A549 (cell line): ENCODE results near the gene FTH1. TPM values are rescaled to one million over a fixed set of nuclear protein-coding genes. Genes with fewer than 3 reads are reported as not detected.

Experiments used
- ATAC-seq, 2 experiments: fragments of 200-7000 bp in 1 of 2; fragments of >200 bp in 1 of 2; cut with Nextera tagmentation in 1 of 2; cut with Tn5 transposase in 1 of 2; 3 replicates each; pipeline versions ENCODE4 v1.8.0 to v1.9.1; 2018 to 2020; ENCODE audit warnings: mild to moderate bottlenecking in 1 of 2, moderate library complexity in 1 of 2
- CTCF ChIA-PET: fragments of 300-600 bp; sonication (Branson Sonifier 250); formaldehyde crosslinking; extraction: SDS; loops from one replicate; lab custom pipeline; 2021; ENCODE audit warnings: antibody characterized with exemption, inconsistent platforms; lab: Yijun Ruan, JAX
- POLR2A ChIA-PET: fragments of 350-600 bp; formaldehyde crosslinking; extraction: SDS; loops from one replicate; lab custom pipeline; 2021; ENCODE audit warnings: antibody characterized with exemption, inconsistent platforms; lab: Yijun Ruan, JAX
- DNase-seq, 2 experiments: peaks; one replicate each; pipeline versions ENCODE4 v3.0.0 to v3.0.0-alpha.2; 2011 to 2016; ENCODE audit warnings: low read depth in 1 of 2, low spot score in 1 of 2
- FAIRE-seq: peaks from 2 replicates; lab custom pipeline; 2011; peaks lifted over from hg19 to GRCh38; lab: Jason Lieb, UNC
- H3K27ac ChIP-seq, 2 experiments: fragments of >200 bp; sonication (Bioruptor Twin); formaldehyde crosslinking; 3 replicates each; pipeline ENCODE4 v1.5.1; 2016 to 2017
- H3K4me1 ChIP-seq: fragments of >200 bp; sonication (Bioruptor Twin); formaldehyde crosslinking; 3 replicates; pipeline ENCODE4 v1.6.1; 2016
- H3K4me2 ChIP-seq: fragments of >200 bp; sonication (Bioruptor Twin); formaldehyde crosslinking; 3 replicates; pipeline ENCODE4 v1.6.1; 2016
- H3K4me3 ChIP-seq: fragments of >200 bp; sonication (Bioruptor Twin); formaldehyde crosslinking; 3 replicates; pipeline ENCODE4 v1.5.1; 2016
- H3K9me3 ChIP-seq: fragments of >200 bp; sonication (Bioruptor Twin); formaldehyde crosslinking; 3 replicates; pipeline ENCODE4 v1.6.1; 2016
- CEBPB ChIP-seq, 2 experiments: fragments of >200 bp in 1 of 2; sonication (Bioruptor Twin) in 1 of 2; formaldehyde crosslinking in 1 of 2; IDR thresholded peaks; 2 replicates each; pipeline ENCODE4 v1.6.1; 2012 to 2016
- CHD2 ChIP-seq: fragments of 150-350 bp; IDR thresholded peaks from 2 replicates; pipeline ENCODE4 v1.6.1; 2014; ENCODE audit warnings: low read length; ENCODE audit not compliant: partially characterized antibody
- EP300 ChIP-seq, 2 experiments: fragments of >200 bp; sonication (Bioruptor Twin); formaldehyde crosslinking; IDR thresholded peaks; 2 replicates in 1 of 2; 3 replicates in 1 of 2; pipeline ENCODE4 v1.6.1; 2016 to 2017
- FOSB ChIP-seq: fragments of 250-450 bp; sonication (Bioruptor Pico); IDR thresholded peaks from 2 replicates; pipeline ENCODE4 v1.5.0; 2020; ENCODE audit warnings: mild to moderate bottlenecking, moderate library complexity
- FOSL2 ChIP-seq, 2 experiments: fragments of 450-650 bp in 1 of 2; fragments of >200 bp in 1 of 2; sonication (Bioruptor Twin) in 1 of 2; formaldehyde crosslinking; IDR thresholded peaks; 2 replicates each; pipeline versions ENCODE4 v1.5.0 to v1.6.1; 2016 to 2020; ENCODE audit warnings: mild to moderate bottlenecking in 1 of 2, moderate library complexity in 1 of 2
- JUN ChIP-seq, 2 experiments: fragments of >200 bp; sonication (Bioruptor Twin); formaldehyde crosslinking; IDR thresholded peaks; 2 replicates in 1 of 2; 3 replicates in 1 of 2; pipeline ENCODE4 v1.6.1; 2016 to 2017
- MYC ChIP-seq: IDR thresholded peaks from 2 replicates; pipeline ENCODE4 v1.6.1; 2012; ENCODE audit warnings: mild to moderate bottlenecking, inconsistent platforms, low read length, improper control_type of control experiment, borderline replicate concordance
- NFE2L2 ChIP-seq: fragments of 150-350 bp; conservative IDR thresholded peaks from 2 replicates; pipeline ENCODE4 v1.6.1; 2014; ENCODE audit warnings: low read length
- NPAS2 ChIP-seq: fragments of 250-450 bp; sonication (Bioruptor Pico); IDR thresholded peaks from 2 replicates; pipeline ENCODE4 v1.8.0; 2022; ENCODE audit warnings: mild to moderate bottlenecking, moderate library complexity, borderline replicate concordance
- POLR2A ChIP-seq: IDR thresholded peaks from 2 replicates; pipeline ENCODE4 v1.6.1; 2012; ENCODE audit warnings: mild to moderate bottlenecking, low read length
- ZC3H11A ChIP-seq: fragments of 450-650 bp; IDR thresholded peaks from 2 replicates; pipeline ENCODE4 v1.6.1; 2014; ENCODE audit warnings: antibody characterized with exemption, mild to moderate bottlenecking
- ZFP36 ChIP-seq: fragments of 450-650 bp; IDR thresholded peaks from 2 replicates; pipeline ENCODE4 v1.6.1; 2014; ENCODE audit warnings: borderline replicate concordance; ENCODE audit not compliant: partially characterized antibody
- ZSCAN20 ChIP-seq: fragments of 250-450 bp; sonication (Bioruptor Pico); IDR thresholded peaks from 2 replicates; pipeline ENCODE4 v1.8.0; 2022; ENCODE audit warnings: mild to moderate bottlenecking, moderate library complexity
- WGBS: methylation state at CpG from one replicate; pipeline ENCODE4 v1.1.6; 2017; ENCODE audit errors: missing lambda C conversion rate; 5-methylcytosine and 5-hydroxymethylcytosine counted together
- polyA plus RNA-seq, 4 experiments: library from polyadenylated mRNA; depleted of rRNA in 3 of 4; stranded (reverse); fragments of >200 nt; fragmentation: RNase III in 1 of 4; extraction: RNeasy Plus Mini Kit Qiagen cat#74134 plus additional on column Dnase treatment in 1 of 4; gene quantifications; 2 replicates in 3 of 4; 3 replicates in 1 of 4; pipeline ENCODE4 v1.2.3, GENCODE V29; 2011 to 2017
- TF ChIP-seq, protein P1 (sequence below): IDR thresholded peaks from 2 replicates; pipeline ENCODE4 v1.6.1; 2012
- TF ChIP-seq, protein P2 (sequence below): fragments of 250-450 bp; sonication (Bioruptor Pico); IDR thresholded peaks from 2 replicates; pipeline ENCODE4 v1.5.0; 2020; ENCODE audit warnings: low read depth, mild to moderate bottlenecking, moderate library complexity
- TF ChIP-seq, protein P3 (sequence below): IDR thresholded peaks from 2 replicates; pipeline ENCODE4 v1.6.1; 2012

FTH1 gene
- polyA plus RNA-seq, 2 of the 4 experiments (the other 2 are of a cell fraction), result 2,791 to 13,747 TPM

DNA sequence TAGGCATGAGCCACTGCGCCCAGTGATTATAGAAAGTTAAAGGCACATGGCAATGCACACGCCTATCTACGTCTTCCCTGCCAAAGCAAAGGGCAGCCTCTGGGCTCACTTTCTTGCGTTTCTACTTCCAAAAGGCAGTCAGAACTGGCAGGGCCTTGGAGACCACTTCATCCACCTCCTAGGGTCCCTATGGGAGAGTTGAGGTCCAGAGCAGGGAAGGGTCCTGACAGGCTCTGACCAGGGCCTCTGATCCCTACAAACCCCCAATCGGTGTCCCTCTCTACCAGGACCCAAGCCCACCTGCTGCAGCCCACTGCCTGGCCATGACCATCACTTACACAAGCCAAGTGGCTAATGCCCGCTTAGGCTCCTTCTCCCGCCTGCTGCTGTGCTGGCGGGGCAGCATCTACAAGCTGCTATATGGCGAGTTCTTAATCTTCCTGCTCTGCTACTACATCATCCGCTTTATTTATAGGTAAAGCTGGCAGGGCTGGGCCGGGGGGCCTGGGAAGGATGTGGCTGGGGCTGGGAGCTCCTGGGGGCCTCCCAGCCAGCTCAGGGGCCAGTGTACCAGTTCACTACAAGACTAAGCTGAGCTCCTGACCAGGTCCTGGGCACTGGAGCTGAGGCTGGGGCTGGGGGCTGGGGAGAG lies 15.8 kb downstream of the FTH1 start:
- H3K4me3 ChIP-seq, result no peak overlapping the region
- ChIA-PET CTCF (interaction anchor here (0.6 to 11.9 kb wide), 11 partner anchors 9 to 159 kb away, joined by 3 to 565 read pairs (median 5); partner anchors contain the start of gene FEN1), POLR2A (interaction anchor here (0.6 to 2.4 kb wide), 2 partner anchors 10 to 16 kb away, joined by 4 to 5 read pairs; partner anchors contain the start of gene FTH1)
- FAIRE-seq (no peak), DNase-seq (no peak), ATAC-seq (no peak)
- 86% methylated on average over 11 of the region's 11 CpGs for WGBS
- H3K4me1 ChIP-seq, result peaks cover 69% of the 10 kb centered on the region
- TF ChIP-seq NFE2L2, result no peak
- TF ChIP-seq, protein P1, sequence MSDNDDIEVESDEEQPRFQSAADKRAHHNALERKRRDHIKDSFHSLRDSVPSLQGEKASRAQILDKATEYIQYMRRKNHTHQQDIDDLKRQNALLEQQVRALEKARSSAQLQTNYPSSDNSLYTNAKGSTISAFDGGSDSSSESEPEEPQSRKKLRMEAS, result no peak
- TF ChIP-seq, protein P2, sequence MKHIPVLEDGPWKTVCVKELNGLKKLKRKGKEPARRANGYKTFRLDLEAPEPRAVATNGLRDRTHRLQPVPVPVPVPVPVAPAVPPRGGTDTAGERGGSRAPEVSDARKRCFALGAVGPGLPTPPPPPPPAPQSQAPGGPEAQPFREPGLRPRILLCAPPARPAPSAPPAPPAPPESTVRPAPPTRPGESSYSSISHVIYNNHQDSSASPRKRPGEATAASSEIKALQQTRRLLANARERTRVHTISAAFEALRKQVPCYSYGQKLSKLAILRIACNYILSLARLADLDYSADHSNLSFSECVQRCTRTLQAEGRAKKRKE (CRISPR knock-in tag), result no peak
- no peak for TF ChIP-seq ZSCAN20 (CRISPR knock-in tag)
- TF ChIP-seq EP300 (IDR thresholded peaks at IDR 0.05), result no peak
- H3K9me3 ChIP-seq, result no peaks in the 10 kb centered on the region
- H3K4me2 ChIP-seq, result no peak overlapping the region
- H3K27ac ChIP-seq, result peak overlapping the region; percentile 80 to 88; a peak in 5 of 6 replicates

DNA sequence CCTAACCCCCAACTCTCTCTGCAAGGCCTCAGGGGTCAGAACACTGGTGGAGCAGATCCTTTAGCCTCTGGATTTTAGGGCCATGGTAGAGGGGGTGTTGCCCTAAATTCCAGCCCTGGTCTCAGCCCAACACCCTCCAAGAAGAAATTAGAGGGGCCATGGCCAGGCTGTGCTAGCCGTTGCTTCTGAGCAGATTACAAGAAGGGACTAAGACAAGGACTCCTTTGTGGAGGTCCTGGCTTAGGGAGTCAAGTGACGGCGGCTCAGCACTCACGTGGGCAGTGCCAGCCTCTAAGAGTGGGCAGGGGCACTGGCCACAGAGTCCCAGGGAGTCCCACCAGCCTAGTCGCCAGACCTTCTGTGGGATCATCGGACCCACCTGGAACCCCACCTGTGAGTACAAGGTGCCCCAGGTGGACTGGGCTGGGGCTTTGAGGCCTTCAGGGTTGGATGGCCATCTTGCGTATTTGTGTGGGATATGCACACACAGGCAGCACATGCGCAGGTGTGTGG lies 17.3 kb downstream of the FTH1 start, which contains the start of gene BEST1:
TSS of gene BEST1 (plus strand) at position 317 of the 513 bp plus-strand sequence. CDS start 1,456 bp downstream, outside the sequence.
- ChIA-PET CTCF (interaction anchor here (0.7 to 11.9 kb wide), 10 partner anchors 11 to 158 kb away, joined by 3 to 565 read pairs (median 6); no protein-coding TSS in a partner anchor), POLR2A (interaction anchor here (0.9 to 1.6 kb wide), 4 partner anchors 12 to 75 kb away, joined by 3 to 14 read pairs (median 7); partner anchors contain the start of gene FTH1)
- Histone ChIP-seq H3K27ac (peak within 1 kb of the TSS; percentile 72 to 86), H3K4me3 (no peak within 1 kb of the TSS), H3K4me2 (peak within 1 kb of the TSS; percentile 37; the same call in 2 of the 3 replicates), H3K4me1 (peaks cover 60% of the 10 kb centered on the region), H3K9me3 (no peaks in the 10 kb centered on the region)
- DNase-seq (no peak), FAIRE-seq (no peak), ATAC-seq (no peak)
- WGBS, result 88% methylated on average over 8 of the region's 8 CpGs
- TF ChIP-seq, protein P3, sequence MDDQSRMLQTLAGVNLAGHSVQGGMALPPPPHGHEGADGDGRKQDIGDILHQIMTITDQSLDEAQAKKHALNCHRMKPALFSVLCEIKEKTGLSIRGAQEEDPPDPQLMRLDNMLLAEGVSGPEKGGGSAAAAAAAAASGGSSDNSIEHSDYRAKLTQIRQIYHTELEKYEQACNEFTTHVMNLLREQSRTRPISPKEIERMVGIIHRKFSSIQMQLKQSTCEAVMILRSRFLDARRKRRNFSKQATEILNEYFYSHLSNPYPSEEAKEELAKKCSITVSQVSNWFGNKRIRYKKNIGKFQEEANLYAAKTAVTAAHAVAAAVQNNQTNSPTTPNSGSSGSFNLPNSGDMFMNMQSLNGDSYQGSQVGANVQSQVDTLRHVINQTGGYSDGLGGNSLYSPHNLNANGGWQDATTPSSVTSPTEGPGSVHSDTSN, result no peak
- TF ChIP-seq FOSB (no peak), NPAS2 (CRISPR knock-in tag) (no peak), JUN (IDR thresholded peaks at IDR 0.05) (no peak), FOSL2 (IDR thresholded peaks at IDR 0.05) (no peak), FOSL2 (CRISPR knock-in tag; IDR thresholded peaks at IDR 0.05) (no peak), CHD2 (no peak), ZC3H11A (no peak), POLR2A (no peak), ZFP36 (no peak), NFE2L2 (no peak), MYC (no peak), CEBPB (IDR thresholded peaks at IDR 0.05) (no peak)
- TF ChIP-seq, protein P2 (CRISPR knock-in tag), result no peak
